NK-92 treated with Interleukin-12 subunit alpha and Interleukin-12 subunit beta, amount 100 ng/mL, for 24 hours (cell line): ENCODE data around the gene HTT.

Experiments used
- DNase-seq: peaks from one replicate; lab custom pipeline; 2025; lab: John Stamatoyannopoulos, UW

Gene HTT

GRCh38 chr4:3174371-3175338 lies 100.2 kb downstream of the HTT start:
- DNase-seq: no peak

DNA sequence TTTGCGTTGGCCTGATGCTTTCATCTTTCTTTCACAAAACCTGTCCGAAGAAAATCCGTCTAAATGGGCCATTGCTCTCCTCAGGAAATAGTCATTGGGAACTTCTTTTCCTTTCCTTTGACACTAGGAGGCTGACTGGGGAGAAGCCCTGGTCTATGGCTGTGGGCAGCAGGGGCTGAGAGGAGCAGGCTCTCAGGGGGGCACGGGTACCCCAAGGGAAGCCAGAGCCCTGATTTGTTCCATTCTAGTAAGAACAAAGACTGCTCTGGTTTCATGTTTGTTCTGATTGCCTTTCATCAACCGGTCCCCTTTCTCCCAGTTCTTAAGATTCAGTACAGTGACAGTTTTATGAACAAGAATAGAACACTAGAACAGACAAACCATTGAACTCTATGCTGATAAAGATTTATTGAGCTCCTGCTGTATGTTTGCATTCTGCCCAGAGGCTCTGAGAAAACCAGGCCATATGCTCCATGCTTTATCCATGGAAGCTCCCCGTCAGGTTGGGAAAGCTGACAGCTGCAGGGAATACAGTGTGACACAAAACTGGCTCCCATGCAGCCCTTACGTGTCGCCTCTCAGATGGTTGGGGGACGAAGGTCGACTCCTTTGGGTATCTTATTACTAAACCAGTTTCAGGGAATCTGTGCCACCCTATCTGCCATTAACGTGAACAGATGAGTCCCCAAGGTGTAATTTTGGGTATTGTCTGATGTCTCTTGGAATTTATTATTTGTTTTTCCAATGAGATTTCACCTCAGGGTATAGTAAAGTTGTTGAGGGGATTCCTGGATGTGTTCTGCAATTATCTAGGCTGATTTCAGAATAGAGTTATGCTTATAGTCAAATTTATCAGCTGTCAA lies 102.1 kb downstream of the HTT start:
- no peak for DNase-seq

DNA sequence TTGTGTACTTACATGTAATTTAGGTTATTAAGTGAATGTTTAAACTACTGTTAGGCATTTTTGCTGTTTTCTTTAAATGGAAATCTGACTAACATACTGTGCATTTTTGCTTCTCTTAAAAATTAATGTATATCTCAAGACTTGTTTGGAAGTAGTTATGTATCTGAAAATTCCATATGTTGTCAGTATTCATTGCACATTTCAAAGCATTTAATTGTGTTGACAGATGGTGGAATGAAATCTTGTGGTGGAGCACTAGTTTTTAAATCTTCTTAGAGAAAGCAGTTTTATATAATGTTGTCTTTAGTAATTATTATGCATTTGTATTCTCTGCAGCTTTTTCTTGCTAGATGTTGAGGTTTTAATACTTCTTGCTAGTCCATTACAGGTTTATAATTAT lies 102.9 kb downstream of the HTT start:
- DNase-seq: no peak

DNA sequence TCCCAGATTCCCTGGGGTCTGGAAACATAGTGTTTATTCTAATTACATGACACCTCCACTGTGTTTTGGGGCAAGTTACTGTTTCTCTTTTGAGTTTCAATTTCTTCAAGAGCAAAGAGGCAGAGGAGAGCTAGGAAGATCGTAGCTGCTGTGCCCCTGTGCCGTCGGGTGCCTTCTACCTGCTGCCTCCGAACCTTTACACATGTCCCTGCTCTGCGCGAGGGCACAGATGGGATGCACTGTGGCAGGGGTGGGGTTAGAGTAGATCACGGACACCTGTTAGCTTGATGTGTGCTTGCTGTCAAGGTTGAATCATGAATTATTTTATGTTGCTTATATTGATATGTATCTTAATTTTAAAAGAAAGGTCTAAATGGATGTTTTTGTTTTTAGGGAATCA lies 103.4 kb downstream of the HTT start:
- DNase-seq: no peak

- DNase-seq: no peak
Observed at GRCh38 chr4:3178351-3178750, 103.9 kb downstream of the HTT start.

DNA sequence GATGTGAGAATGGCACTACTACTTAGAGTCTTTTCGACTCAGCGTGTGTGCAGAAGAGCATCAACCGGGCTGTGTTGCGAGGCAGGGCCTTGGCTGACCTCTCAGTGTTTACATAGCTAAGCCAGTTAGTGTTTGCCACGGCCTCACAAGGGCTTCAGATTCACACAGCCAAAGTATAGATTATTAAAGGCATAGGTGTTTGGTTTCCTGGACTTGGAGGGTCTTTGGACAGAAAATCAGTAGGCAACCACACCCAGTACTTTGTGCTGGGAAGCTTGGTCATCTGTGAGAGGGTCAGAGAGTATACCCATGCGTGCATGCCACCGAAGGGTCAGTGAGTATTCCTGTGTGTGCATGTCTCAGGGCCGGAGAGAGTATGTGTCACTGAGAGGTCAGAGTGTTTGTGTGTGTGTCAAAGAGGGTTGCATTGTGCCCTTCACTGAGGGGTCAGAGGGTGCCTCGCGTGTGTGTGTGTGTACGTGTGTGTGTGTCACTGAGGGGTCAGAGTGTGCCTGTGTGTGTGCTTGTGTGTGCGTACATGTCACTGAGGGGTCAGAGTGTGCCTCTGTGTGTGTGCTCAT lies 104.7 kb downstream of the HTT start:
- DNase-seq: no peak

GRCh38 chr4:3183008-3183407 lies 108.5 kb downstream of the HTT start:
- DNase-seq: no peak

DNA sequence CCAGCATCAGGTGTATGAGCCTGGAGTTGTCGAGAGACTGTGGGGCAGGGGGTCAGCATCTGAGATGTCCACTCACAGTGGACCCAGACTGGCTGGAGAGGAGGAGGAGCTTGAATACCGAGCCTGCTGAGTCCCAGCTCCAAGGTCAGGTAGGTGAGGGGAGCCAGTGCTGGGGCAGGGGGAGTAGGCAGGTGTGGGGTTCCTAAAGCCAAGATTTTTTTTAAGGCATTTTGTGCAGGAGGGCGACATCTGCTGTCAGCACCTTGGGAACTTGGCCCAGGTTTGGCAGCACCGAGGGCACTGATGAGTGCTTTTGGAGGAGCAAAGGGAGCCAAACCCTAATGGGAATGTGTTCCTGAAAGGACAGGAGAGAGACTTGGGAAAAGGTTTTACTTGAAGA lies 110.2 kb downstream of the HTT start:
- no peak for DNase-seq

- DNase-seq: no peak
Observed at GRCh38 chr4:3186609-3187008, 112.1 kb downstream of the HTT start.

- no peak for DNase-seq
Observed at GRCh38 chr4:3188118-3188517, 113.6 kb downstream of the HTT start.

- DNase-seq: no peak
Observed at GRCh38 chr4:3189459-3189858, 115.0 kb downstream of the HTT start.

- no peak for DNase-seq
Observed at GRCh38 chr4:3190549-3190948, 116.1 kb downstream of the HTT start.

DNA sequence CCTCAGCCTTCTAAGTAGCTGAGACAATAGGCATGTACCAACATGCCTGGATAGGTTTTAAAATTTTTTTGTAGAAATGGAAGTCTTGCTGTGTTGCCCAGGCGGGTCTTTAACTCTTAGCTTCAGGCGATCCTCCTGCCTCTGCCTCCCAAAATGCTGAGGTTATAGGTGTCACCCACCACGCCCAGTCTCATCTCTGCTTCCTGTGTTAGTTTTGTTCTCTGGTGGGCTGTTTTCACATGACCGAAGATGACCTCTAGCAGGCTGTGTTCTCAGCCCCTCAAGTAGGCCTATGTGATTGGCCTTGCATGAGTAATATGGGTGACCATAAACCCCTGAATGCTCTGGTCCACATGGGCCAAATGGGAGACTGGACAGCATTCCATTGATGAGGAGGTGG lies 117.7 kb downstream of the HTT start:
- no peak for DNase-seq

GRCh38 chr4:3192827-3193226 lies 118.3 kb downstream of the HTT start:
- DNase-seq: no peak

DNA sequence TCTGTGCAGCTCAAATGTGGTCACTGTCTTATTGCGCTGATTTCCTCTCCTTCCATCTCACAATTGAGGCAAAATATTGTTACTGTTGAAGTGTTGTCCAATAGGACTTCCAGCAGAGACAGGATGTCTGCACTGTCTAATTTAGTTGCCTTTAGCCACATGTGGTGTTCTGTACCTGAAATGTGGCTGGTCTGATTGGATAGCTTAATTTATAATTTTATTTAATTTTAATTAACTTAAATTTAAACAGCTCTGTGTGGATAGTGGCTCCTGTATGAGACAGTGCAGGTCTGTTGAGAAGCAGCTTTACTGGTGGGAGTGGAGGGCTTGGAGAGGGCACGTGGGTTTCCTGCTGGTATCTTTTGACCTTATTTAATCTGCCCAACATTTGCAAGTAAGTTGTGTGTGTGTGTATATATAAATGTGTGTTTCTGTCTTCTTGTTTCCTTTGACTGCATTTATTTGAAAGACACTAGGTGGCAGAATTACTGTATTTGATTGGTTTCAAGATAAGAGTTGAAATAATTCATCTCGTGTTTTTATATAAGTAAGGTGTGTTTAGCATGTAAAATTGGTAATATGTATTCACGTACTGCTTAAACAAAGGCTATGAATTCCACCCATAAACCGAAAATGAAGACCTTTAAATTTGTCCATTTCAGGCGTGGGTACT lies 119.2 kb downstream of the HTT start:
- DNase-seq: no peak

DNA sequence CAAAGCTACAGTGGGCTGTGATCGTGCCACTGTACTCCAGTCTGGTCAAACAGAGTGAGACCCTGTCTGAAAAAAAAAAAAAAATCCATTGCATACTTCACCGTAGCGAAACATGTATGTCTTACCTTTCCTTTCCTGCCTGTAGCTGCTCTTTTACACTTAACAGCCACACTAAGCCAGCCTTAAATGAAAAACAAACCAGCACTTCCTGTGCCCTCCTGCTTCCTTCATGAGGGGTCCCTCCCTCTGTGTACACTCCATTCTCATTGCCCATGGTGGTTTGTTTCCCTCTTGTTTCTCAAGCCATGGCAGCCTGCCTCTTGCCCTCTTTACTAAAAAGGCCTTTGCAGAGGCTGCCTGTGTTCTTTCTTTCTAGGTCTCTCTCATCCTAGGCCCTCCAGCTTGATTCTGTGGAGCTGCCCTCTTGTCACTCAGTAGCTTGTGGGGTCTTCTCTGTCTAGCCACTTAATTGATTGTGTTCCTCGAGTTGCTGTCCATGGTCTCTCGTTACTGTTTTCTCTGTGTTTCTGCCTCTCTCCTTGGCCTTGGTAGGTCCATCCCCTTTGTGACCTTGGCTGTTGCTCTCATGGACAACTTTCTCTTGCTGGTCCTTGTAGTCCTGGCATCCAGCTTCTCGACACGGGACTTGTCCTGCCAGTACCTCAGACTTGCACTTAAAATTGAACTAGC lies 122.3 kb downstream of the HTT start:
- no peak for DNase-seq

DNA sequence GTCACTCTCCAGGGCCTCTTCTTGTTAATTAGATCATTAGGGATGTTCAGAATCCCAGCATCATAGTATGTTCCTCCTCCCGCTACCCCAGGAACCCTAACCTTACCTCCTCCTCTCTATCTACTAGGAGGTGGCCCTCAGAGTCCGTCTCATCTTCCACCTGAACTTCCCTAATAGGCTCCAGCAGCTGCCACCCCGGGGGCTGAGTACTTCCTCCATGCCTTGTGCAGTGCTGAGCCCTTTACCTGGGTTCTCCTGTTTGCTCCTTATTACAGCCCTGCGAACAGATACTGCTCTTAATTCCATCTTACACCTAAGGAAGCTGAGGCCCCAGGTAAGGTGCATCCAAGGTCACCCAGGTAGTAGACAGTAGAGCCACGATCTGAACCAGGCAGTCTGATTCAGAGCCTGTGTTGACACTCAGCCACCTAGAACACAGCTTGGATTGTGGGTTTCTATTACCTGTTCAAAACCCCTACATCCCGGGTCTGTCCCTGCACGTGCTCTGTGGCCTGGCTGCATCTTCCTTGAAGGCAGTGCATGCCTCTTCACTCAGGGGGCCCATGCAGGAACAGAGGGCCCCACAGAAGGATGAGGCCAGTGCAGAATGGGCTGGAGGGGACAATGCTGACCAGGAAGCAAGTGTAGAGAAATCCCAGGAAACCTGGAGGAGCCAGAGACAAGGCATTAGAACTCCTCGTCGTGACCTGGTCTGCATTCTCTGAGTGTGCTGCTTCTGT lies 123.1 kb downstream of the HTT start:
- DNase-seq: no peak

DNA sequence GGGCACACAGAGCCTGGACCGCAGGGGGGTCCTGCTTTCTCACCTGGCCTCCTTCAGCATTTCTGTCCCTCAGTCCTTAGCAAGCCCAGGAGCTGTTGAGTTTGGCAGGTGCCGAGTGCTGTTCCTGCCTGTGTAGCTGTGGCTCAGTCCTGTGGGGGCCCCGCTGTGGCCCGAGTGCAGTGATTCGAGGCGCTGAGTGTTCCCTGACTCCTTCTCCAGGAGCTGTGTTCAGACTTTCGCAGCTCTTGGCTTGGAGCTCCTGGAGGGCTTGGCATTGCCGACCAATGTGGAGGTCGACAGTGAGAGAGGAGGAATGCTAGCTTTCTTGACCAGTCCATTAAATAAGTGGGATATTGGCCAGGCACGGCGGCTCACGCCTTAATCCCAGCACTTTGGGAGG lies 124.4 kb downstream of the HTT start:
- DNase-seq: no peak

DNA sequence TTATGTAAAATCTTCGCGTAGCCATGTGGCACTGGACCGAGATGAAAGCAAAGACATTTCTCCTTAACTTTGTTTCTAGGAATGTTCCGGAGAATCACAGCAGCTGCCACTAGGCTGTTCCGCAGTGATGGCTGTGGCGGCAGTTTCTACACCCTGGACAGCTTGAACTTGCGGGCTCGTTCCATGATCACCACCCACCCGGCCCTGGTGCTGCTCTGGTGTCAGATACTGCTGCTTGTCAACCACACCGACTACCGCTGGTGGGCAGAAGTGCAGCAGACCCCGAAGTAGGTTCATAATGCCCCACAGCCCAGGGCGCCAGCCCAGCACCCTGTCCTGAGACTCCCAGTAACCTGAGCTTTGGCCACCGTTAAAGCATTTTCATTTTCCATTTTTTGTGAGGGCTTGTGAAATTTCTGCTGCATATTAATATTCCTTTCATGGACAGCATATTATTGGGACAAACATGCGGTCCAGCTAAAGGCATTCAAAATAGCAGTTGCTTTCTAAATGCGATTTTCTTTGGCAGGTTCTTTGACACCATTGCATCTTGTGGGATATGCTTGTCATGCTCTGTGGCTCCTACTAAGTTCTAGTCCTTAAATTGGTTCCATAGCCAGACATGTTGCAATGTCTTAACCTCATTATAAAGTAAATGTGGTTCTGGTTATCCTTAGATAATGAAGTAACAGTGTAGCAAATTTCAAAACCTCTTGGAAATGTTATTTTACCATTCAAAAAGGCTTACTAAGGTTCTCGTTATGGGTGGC lies 125.4 kb downstream of the HTT start:
- no peak for DNase-seq
